Stimulated activated CD4-positive, alpha-beta T cell treated with anti-CD3 and anti-CD28 coated beads, Interleukin-4, amount 100 ng/mL, for 24 hours (primary cell): ENCODE data around the gene C6orf62.
"Not testable (repeated sequence)": the region's sequence is repeated elsewhere in the genome, so short reads cannot be mapped to it uniquely, and the experiment has no call there.

ENCODE experiments used
- DNase-seq: peaks from one replicate; pipeline ENCODE4 v3.0.0-alpha.2; 2020

Gene C6orf62

DNA sequence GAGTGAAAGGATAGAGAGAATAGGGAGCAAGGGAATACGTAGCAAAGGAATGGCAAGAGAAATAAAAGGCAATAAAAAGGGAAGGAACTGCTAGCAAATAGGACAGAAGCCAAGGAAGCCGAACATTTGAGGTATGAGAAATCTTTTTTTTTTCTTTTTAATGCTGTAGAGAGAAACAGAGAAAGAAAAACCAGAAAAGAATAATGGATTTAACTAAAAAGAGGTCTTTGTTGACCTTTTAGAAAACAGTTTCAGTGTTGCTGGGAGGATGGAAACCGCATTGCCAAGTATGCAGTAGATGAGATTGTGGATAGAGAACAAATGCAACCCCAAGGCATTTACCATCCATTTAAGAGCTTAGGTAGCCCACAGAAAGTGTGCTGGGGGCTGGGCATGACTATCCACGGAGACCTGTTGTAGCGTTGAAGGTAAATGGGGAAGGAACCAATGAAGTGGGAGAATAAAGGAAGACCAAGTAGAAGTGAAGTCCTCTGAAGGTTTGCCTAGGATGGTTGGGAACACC is 23.3 kb upstream of the C6orf62 start:
- DNase-seq = no peak

- DNase-seq = no peak
Measured at GRCh38 chr6:24740861-24741260, 21.9 kb upstream of the C6orf62 start.

GRCh38 chr6:24738741-24739140 is 19.8 kb upstream of the C6orf62 start:
- DNase-seq = no peak

- not testable (repeated sequence) for DNase-seq
Measured at GRCh38 chr6:24734710-24735109, 15.8 kb upstream of the C6orf62 start.

DNA sequence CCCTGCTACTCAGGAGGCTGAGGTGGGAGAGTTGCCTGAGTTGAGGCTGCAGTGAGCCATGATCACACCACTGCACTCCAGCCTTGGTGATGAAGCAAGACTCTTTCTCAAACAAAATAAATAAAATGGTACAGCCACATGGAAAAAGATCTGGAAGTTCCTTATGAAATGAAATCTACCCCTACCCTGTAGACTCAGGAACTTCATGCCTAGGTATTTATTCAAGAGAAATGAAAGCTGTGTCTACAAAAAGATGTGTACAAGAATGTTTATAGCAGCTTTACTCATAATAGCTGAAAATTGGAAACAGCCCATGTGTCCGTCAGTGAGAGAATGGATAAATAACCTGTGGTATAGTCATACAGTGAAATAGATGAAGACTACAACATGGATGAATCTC is 15.2 kb upstream of the C6orf62 start:
- DNase-seq = no peak

DNA sequence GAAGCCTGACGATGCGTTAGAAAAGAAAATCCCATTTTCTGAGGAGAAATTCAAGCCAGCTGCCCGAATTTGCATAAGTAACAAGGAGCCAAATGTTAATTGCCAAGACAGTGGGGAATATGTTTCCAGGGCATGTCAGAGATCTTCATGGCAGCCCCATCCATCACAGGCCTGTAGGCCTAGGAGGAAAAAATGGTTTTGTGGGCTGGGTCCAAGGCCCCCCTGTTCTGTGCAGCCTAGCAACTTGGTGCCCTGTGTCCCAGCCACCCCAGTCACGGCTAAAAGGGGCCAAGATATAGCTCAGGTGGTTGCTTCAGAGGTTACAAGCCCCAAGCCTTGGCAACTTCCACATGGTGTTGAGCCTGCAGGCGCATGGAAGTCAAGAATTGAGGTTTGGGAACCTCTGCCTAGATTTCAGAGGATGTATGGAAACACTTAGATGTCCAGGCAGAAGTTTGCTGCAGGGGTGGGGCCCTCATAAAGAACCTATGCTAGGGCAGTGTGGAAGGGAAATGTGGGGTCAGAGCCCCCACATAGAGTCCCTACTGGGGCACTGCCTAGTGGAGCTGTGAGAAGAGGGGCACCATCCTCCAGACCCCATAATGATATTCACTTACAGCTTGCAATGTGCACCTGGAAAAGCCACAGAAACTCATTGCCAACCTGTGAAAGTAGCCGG is 12.6 kb upstream of the C6orf62 start:
- DNase-seq = not testable (repeated sequence)

GRCh38 chr6:24730653-24731052 is 11.7 kb upstream of the C6orf62 start:
- not testable (repeated sequence) for DNase-seq

- DNase-seq = no peak
Measured at GRCh38 chr6:24723270-24723669, 4.3 kb upstream of the C6orf62 start.

- DNase-seq = no peak
Measured at GRCh38 chr6:24721461-24722215, 2.7 kb upstream of the C6orf62 start.

GRCh38 chr6:24720604-24721460 is 1.9 kb upstream of the C6orf62 start:
- peak; percentile 100 for DNase-seq

DNA sequence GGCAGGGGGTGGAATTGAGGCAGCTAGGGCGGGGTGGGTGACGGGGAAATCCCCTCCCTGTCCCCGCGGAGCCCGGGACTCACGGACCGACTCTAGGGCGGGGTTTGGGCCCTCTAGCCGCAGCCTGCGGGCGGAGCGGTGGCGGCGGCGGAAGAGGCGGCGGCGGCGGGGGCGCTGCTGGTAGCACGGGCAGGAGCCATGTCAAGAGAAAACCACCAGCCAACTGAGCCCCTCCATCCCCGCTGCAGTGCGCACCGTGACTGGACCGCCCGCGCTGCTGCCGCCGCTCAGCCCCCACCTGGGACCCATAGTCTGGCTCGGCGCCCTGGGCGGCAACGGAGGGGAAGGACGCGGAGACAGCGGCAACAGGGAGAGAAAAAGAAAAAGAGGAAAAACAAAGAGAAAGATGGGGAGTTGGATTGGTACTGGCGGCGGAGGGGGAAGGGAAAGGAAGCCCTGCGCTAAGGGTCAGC is 1.2 kb upstream of the C6orf62 start:
- peak; percentile 78 for DNase-seq

DNA sequence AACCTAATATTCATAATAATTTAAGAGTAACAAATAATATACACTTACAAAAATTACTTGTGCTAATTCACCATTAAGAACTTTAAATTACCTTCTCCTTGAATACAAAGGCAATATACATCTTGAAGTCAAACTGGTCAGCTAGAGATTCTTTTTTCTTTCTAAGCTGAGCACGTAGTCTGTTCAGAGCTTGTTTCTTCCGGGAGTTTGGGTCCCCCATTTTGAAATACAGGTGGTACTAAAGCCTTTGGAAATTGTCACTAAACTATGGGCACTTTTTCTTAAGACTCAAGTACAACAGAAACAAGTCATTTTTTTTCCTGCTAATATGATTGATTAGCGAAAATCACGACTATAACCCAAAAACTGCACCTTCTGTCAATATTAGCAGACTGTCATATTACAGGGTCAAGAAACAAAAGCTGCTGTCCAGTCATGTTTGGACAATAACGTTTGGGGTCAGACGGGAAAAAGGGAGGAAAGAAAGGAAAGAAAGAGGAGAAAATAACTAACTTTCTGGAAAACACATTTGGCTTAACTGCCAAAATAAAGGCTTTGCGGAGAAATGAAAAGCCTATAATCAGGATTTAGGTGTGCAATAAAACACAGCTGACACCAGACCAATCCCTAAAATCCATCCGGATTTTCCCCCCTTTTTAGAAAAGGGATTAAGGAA is 367 bp downstream of the C6orf62 start:
- DNase-seq = no peak

- not testable (repeated sequence) for DNase-seq
Measured at GRCh38 chr6:24716602-24717148, 2.3 kb downstream of the C6orf62 start.

GRCh38 chr6:24710519-24711303 is 8.2 kb downstream of the C6orf62 start:
- no peak for DNase-seq

DNA sequence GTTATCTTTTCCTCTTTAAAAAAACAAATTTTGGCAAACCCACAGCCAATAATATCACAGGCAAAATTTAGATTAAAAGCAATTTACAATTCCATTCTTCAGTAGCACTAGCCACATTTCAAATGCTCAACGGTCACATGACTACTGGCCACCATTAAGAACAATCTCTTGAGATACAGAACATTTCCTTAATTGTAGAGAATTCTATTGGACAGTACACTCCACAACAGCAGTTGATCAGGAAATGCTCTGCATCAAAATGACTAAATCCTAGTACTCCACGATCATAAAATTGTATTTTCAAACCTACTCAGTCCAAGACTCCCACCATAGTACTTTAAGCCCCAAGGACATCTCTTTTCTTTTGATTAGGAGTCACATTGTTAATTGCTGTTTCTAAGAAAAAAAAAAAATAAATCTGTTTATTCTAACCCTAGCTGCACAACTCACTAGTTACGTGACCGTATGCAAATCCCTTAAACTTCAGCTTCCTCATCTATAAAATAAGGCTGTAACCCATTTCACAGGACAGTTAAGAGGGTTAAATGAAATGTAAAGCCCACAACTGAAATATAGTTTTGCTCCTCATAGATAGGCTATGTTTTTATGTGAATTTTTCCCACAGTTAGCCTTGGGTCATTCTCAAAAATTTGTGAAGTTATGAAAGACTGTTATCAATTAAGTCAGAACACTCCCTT is 9.8 kb downstream of the C6orf62 start:
- no peak for DNase-seq

GRCh38 chr6:24708612-24709011 is 10.3 kb downstream of the C6orf62 start:
- no peak for DNase-seq

- DNase-seq = no peak
Measured at GRCh38 chr6:24704468-24704867, 14.5 kb downstream of the C6orf62 start.

DNA sequence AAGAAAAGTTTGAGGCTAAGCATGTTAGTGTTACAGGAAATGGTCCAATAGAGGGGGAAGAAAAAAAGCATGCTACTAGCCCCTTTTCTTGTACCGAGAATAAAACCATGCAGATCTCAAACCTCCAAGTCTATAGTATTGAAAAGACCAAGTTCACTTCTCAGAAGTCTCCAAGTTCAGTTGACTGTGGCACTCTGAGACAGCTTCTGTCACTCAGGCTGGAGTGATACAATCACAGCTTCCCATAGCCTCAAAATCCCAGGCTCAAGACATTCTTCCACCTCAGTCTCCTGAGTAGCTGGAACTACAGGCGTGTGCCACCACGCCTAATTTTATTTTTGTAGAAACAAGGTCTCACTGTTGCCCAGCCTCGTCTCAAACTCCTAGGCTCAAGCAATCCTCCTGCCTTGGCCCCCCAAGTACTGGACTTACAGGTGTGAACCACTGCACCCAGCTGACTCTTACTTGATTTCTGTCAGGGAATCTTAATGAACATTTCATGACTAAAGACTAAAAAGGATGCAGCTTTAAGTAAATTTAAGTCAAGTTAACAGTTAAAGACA is 16.2 kb downstream of the C6orf62 start:
- DNase-seq = no peak

GRCh38 chr6:24699521-24700359 is 19.2 kb downstream of the C6orf62 start:
- DNase-seq = no peak
